ENCODE data around the gene ERC1.

DNA sequence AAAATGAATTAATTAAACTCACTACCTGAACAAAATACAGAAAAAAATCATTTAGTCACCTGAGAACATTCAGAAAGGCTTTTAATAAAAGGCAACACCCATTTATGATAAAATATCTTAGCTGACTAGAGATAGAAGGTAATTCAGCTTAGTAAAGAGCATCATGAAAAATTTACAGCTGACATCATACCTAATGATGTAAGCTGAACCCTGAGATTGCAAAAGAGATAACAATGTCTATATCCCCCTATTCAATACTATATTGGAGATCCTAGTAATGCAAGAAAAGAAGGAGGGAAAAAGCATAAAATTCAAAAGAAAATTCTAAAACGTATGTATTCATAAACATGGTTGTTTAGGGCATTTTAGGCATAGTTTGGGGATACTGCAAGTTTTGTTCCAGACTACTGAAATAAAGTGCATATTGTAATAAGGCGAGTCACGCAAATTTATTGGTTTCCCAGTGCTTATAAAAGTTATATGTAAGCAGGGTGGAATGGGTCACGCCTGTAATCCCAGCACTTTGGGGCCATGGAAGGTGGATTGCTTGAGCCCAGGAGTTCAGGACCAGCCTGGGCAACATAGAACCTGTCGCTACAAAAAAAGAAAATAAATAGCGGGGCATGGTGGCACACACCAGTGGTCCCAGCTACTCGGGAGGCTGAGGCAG lies 311.3 kb downstream of the ERC1 start:
- TF ChIP-seq POLR2AphosphoS5 (IDR thresholded peaks at IDR 0.05): no peak
- TF ChIP-seq, protein P1, sequence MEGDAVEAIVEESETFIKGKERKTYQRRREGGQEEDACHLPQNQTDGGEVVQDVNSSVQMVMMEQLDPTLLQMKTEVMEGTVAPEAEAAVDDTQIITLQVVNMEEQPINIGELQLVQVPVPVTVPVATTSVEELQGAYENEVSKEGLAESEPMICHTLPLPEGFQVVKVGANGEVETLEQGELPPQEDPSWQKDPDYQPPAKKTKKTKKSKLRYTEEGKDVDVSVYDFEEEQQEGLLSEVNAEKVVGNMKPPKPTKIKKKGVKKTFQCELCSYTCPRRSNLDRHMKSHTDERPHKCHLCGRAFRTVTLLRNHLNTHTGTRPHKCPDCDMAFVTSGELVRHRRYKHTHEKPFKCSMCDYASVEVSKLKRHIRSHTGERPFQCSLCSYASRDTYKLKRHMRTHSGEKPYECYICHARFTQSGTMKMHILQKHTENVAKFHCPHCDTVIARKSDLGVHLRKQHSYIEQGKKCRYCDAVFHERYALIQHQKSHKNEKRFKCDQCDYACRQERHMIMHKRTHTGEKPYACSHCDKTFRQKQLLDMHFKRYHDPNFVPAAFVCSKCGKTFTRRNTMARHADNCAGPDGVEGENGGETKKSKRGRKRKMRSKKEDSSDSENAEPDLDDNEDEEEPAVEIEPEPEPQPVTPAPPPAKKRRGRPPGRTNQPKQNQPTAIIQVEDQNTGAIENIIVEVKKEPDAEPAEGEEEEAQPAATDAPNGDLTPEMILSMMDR (IDR thresholded peaks at IDR 0.05): no peak
